Ovary (tissue), 3 donors: Measurements from ENCODE around the gene SLC4A5.

Experiments
- CTCF ChIP-seq, 3 donors: fragments of 450-650 bp in 2 of 3; fragments of 200-600 bp in 1 of 3; IDR thresholded peaks; one replicate each; pipeline versions ENCODE4 v1.5.1 to v1.8.0; 2016 to 2022; ENCODE audit warnings: antibody characterized with exemption in 3 of 3, mild to moderate bottlenecking in 1 of 3
- EP300 ChIP-seq: sonication (generic); formaldehyde crosslinking; IDR thresholded peaks from one replicate; pipeline ENCODE4 v1.6.1; 2017; ENCODE audit warnings: antibody characterized with exemption
- POLR2A ChIP-seq: fragments of 450-650 bp; IDR thresholded peaks from one replicate; pipeline ENCODE4 v1.6.1; 2017; ENCODE audit warnings: antibody characterized with exemption, mild to moderate bottlenecking, moderate library complexity
- donor health status: DM: no; HTN: no; CAD: no.

GRCh38 chr2:74178211-74179062 lies 164.8 kb downstream of the SLC4A5 start, which contains the start of gene MOB1A:
- no peak for TF ChIP-seq EP300
- peak; percentile 81 for TF ChIP-seq POLR2A
- peak in 1 of 3 donors; percentile 27 for TF ChIP-seq CTCF (IDR thresholded peaks at IDR 0.05)
